Measurements from ENCODE around the gene XRCC1.
A peak's percentile ranks its signal among the peaks of the same experiment; 100 is the strongest.
"Not testable (repeated sequence)": the region's sequence is repeated elsewhere in the genome, so short reads cannot be mapped to it uniquely, and the experiment has no call there.

XRCC1 gene

DNA sequence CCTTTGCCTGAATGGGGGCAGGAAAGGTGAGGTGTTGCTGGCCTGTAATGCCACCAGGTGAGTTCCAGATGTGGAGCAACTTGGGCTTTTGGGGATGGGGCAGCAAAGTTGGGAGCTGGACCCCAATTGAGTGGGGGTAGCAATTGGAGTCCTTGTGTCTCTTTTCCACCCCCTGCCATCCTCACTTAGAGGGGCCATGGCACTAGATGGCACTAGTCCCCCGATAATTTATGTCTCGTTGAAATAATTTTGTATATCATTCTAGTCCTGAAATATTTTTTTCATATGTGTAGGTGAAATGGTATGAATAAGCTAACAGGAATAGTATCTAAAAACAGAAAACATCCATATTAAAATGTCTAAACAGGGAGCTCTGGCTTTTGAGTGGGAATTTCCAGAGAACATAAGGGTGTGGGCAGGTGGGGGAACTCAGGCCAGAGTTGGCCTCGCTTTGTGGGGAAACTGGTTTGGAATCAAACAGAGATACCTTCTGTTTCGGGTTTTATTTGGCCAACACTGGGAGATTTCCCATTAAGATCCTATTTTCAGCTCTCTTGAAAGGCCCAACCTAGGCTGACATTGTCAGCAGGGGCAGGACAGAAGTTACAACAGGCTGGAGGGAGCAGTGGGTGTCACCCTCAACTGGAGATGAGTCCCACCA, 24.4 kb upstream of the XRCC1 start:
- no peak for DNase-seq

DNA sequence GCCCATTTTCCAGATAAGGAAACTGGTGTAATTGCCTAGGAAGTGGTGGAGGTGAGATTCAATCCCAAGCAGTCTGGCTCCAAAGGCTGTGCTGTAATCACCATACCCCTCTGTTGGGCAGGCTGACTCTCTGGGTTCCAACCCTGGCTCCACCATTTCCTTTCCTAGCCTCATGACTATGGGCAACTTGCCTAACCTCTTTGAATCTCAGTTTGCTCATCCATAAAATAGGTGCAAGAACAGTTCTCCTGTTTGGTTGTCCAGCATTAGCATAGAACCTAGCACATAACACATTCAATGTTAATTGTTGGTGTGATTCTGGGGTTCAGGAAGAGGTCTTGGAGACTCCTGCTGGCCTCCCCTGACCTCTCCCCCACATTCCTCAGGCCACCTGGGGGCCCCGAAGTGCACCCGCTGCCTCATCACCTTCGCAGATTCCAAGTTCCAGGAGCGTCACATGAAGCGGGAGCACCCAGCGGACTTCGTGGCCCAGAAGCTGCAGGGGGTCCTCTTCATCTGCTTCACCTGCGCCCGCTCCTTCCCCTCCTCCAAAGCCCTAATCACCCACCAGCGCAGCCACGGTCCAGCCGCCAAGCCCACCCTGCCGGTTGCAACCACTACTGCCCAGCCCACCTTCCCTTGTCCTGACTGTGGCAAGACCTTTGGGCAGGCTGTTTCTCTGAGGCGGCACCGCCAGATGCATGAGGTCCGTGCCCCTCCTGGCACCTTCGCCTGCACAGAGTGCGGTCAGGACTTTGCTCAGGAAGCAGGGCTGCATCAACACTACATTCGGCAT, 23.3 kb upstream of the XRCC1 start:
- DNase-seq = no peak

DNA sequence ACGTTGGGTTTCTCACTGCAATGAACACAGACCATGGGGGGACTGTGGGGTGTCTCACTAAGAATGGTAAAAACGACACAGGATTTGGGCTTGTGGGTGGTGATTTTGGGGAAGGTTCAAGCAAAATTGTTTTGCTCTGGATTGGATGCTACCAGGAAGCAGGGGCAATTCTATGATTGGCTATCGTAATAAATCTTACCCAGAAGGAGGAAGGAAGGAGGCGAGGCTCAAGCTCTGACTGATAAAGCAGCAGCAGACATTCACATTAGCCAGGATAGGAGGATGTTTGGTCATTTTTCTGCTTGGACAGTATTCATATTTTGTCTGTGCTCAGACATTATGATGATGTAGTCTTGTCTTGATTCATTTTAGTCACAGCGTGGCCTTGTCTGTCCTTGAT, 22.5 kb upstream of the XRCC1 start:
- no peak for DNase-seq

DNA sequence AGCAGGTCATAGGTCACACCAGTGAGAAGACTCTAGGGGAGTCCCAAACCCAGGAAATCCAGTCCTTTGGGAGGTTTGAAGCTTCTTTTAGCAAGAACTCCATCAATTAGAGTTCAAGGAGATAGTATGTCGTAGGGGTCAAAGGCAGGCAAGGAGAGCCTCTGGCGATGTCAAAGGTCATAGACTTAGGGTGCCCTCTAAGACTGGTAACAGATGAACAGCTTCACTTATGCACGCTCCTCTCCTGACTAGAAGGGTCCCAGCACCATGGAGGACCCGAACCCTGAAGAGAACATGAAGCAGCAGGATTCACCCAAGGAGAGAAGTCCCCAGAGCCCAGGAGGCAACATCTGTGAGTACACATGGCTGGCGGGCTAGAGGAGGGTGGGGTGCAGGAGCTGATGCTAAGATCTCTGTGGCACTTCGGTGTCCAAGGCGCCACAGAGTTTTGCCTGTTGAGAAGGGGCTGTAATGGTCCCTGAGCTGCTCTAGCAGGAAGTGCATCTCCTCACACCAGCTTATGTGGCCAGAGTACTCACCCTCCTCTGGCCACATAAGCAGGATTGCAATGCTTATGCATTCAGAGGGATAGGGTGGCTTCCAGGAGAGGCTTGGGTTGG, 21.6 kb upstream of the XRCC1 start:
- no peak for DNase-seq

DNA sequence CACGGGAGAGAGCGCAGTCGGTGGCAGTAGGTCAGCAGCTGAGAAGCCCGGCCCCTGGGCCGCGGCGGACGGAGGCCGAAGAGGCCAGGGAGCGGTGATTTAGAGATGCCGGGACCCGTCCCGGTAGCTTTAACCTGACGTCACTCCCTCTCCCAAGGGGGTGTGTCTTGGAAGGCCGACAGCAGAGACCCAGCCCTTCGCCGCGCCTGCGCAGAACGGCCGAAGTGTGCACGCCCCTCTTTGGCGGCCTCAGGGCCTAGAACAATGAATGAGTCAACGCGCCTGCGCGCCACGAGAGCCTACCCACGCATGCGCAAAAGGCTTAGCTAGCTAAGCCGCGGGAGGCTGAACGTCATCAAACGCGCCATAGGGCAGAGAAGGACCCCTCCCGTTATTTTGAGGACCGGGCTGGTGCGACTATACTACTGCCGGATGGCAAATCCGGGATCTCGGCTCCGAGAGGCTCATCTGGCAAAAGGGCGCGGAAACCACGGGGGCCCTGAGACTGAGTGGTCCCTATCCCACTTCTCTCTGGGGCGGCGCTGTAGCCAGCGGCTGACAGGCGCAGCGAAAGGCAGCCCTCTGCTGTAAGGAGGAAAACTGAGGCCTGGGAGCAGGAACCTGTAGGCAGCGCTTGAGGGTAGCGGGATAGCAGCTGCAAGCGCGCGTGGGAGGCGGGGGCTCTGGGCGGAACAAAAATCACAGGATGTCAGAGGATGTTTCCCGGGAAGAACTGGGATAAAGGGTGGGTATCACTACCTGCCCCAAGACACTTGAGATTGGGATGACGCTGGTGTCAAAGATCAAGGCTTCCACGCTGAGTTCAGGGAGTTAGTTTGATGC, 20.9 kb upstream of the XRCC1 start, which contains the start of the genes IRGQ and ZNF576:
TSS of gene IRGQ (minus strand) at position 136 of the 843 bp plus-strand sequence. CDS start 796 bp downstream, outside the sequence.
TSS of gene ZNF576 (plus strand) at position 597 of the 843 bp plus-strand sequence. CDS start 514 bp downstream, outside the sequence.
- DNase-seq = peak; percentile 100

DNA sequence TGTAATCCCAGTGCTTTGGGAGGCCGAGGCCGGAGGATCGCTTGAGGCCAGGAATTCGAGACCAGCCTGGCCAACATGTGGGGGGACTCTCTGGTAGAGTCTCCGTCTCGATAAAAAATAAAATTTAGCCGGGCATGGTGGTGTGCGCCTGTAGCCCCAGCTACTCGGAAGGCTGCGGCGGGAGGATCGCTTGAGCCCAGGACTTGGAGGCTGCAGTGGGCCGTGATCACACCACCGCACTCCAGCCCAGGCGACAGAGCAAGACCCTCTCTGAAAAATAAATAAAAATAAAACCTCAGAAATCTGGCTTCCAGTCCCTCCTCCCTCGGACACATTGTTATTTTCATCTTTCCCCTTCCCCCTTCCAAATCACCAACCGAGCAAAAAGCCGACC, 20.3 kb upstream of the XRCC1 start:
- no peak for DNase-seq

DNA sequence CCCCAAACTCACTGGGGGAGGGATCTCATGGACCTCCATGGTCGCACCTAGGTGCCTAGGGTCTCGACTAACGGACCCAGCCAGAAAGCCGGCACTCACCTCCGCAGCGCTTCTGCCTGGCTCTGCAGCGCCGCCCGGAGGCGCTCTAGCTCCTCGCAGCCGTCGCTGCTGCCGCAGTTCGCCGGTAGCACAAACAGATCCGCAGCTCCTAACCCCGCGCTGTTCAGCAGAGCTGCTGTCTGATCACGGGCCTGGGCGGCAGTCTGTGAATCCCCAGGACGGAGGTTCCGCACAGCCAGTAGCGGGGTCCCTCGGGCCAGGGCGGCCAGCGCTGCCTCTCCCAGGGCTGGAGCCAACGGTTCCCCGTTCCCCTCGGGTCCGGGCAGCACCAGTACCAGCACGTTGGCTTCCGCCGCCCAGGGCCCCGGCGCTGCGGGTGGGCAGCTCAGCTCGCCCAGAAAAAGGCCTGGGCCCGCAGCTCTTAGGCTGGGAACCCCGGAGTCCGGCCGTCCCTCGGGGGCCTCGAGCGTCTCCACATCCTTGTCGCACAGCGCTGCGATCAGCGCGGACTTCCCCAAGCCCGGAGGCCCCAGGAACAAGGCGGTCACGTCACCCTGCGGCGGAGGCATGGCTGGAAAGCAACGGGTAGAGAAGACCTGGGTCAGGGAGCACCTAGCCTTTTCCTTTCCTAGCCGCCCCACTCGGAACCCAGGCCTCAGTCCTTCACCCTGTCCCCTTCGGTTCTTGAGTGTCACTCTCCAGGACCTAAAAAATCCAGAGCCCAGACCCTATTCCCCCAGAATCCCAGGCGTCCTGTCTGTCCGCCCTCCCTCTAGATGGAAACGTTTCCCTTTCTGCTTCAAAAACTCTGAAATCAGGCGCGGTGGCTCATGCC, 19.6 kb upstream of the XRCC1 start:
- DNase-seq = peak; percentile 78

DNA sequence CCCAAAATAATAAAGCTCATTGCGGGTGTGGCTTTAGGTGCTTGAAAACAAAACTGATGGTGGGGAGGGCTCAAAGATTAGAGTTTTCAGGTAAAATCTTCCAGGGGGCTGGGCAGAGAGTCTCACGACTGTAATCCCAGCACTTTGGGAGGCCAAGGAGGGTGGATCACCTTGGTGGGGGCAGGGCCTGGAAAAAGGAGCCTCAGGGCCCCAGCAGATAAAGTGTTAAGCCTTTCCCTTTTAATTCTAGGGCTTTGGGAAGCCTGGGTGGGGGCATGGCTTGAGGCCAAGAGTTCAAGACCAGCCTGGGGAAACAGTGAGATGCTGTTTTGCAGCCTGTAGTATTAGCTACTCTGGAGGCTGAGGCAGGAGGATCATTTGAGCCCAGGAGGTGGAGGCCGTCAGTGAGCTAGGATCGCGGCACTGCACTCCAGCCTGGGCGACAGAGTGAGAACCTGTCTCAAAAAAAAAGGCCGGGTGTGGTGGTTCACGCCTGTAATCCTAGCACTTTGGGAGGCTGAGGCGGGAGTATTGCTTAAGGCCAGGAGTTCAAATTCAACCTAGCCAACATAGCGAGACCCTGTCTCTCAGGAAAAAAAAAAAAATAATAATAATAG, 18.9 kb upstream of the XRCC1 start:
- DNase-seq = no peak

DNA sequence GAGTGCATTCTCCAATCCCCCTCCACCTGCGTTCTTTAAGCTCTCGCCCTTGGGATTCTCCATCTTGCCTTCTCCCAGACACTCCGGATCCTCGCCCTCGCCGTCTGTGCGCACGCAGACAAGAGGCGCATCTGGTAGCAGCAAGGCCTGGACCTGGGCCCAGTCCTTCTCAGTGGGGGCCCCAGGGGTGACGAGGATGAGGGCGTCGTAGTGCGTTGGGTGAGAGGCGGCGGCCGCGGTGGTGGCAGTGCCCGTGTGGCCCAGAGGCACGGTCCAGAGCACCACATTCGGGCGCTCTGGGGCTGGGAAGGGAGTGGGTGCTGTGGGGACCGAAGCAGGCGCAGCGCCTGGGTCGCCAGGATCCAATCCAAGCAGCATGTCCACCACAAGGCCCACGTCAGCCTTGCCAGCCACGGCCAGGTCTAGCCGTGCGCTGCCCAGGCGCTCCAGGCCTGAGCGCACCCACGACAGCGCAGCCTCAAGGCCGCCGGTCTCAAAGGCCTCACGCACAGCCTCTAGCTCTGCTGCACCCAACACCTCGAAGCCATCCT, 17.5 kb upstream of the XRCC1 start:
- DNase-seq = no peak

DNA sequence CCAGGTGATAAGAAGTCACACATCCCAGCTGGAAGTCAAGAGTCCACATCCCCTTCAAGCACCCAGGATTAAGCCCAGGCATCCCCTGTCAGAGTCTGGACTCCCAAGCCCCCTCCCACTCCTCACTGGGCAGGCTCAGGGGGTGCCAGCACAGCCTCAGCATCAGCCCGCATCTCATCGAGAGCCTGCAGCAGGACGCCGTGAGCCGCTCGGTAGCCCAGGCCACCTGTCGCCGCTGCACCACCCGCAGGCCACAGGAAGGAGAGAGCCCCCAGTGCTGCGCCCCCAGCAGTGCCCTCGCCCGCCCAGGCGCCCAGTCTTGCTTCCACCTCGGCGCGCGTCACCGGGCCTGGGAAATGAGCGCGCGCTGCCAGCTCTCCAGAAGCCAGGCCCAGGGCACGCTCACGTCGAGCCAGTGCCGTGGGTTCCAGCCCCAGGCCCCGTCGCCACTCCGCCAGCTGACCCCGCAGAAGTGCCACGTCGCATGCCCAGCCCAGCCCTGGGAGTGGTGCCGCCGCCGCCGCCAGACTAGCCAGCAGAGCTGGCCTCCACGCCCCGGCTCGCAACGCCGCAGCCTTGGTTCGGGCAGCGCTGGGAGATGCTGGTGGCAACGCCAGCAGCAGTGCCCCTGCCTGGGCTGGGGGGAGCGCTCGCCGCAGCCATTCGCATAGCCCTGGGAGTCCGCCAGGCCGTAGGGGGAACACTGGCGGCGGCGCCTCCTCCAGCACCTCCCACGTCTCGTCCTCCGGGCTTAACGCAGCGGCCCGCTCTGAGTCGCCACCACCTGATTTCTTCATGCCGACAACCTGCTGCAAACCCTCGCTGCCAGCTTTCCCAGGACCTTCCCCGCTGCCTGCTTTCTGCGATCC, 16.8 kb upstream of the XRCC1 start:
- DNase-seq = no peak

DNA sequence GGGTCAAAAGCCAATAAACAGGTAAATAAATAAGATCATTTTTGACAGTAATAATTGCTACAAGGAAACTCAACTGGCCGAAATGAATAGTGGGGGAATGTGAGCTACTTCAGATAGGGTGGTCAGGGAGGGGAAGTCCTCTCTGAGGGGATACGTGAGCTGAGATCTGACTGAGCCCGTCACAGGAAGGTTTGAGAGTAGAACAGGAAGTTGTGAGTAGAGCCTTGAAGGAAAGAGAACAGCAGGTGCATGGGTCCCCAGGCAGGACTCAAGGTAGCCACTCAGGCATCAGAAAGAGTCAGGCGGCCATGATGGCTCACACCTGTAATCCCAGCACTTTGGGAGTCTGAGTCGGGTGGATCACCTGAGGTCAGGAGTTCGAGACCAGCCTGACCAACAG, 14.4 kb upstream of the XRCC1 start:
- DNase-seq = no peak

DNA sequence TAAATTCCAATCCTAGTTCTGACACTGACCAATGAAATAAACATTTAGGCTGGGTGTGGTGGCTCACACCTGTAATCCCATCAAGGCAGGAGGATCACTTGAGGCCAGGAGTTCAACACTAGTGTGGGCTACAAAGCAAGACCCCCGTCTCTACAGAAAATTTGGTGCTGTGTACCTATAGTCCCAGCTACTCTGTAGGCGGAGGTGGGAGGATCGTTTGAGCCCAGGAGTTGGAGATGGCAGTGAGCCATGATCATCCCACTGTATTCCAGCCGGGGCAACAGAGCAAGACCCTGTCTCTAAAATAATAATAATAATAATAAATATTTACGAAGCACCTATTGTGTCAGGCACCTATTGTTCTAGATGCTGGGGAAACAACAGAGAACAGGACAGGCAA, 13.9 kb upstream of the XRCC1 start:
- no peak for DNase-seq

DNA sequence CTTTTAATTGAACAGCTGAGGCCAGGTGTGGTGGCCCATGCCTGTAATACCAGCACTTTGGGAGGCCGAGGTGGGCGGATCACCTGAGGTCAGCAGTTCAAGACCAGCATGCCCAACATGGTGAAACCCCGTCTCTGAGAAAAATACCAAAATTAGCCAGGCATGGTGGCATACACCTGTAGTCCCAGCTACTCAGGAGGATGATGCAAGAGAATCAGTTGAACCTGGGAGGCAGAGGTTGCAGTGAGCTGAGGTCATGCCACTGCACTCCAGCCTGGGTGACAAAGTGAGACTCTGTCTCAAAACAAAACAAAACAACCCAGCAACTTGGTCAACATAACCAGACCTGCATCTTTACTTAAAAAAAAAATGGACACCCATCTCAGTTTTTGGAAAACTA, 11.7 kb upstream of the XRCC1 start:
- not testable (repeated sequence) for DNase-seq

DNA sequence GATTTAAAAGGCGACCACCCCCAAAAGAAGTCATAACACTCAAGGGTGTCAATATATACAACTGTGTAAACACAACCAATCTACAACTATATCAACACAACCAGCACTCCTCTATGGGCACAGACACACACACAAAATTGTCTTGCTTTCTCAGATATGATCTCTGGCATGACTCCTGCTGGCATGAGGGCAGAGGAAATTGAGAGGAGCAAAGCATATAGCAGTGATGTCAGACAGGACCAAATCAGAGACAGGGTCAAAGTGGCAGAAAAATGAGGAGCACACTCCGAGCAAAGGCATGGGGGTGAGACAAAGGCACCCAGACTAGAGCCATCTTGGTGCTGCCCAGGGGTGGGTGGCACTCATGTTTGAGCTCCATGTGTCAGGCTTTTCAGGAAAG, 11.0 kb upstream of the XRCC1 start:
- DNase-seq = no peak

DNA sequence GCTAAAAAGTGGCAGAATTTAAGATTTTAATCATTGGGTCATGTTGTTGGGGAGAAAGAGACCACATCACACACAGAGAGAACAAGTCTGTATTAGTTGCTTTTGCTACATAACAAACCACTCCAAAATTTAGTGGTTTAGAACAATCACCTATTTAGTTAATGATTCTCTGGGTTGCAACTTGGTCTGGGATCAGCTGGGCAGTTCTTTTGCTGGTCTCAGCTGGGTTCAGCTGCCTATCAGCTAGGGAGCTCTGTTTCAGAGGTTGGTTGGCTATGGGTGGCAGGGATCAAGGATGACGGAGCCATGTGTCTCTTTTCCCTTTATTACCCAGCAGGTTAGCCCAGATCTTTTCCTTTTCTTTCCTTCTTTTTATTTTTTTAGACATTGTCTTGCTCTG, 9.2 kb upstream of the XRCC1 start:
- DNase-seq = no peak

DNA sequence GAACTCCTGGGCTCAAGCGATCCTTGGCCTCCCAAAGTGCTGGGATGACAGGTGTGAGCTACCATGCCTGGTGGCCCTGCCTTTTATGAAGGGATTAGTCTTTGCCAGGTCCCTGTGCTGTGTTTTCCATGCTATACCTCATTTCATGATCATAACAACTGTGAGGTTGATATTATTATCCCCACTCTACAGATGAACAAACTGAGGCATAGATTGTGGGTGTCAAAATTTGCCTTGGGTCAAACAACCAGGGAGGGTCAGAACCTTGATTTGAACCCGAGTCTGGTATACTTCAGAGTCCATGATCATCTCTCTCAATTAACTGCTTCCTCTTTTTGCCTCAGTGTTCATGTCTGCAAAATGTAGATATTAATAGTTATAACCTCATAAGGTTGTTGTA, 7.2 kb upstream of the XRCC1 start:
- DNase-seq = no peak

DNA sequence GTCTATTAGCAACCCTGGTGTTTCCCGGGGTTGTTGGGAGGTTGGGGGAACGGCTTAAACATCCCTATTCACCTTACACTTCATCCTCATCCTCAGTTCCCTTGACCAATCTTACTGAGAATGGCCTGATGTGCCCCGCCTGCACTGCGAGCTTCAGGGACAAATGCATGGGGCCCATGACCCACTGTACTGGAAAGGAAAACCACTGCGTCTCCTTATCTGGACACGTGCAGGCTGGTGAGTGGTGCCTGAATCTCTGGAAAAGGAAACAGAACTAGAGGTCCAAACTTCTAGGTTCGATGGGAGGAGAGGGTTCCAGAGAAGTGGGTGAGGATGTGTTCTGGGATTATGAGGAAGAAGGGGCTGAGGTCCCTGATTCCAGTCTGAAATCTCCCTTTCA, 6.1 kb upstream of the XRCC1 start:
- no peak for DNase-seq

DNA sequence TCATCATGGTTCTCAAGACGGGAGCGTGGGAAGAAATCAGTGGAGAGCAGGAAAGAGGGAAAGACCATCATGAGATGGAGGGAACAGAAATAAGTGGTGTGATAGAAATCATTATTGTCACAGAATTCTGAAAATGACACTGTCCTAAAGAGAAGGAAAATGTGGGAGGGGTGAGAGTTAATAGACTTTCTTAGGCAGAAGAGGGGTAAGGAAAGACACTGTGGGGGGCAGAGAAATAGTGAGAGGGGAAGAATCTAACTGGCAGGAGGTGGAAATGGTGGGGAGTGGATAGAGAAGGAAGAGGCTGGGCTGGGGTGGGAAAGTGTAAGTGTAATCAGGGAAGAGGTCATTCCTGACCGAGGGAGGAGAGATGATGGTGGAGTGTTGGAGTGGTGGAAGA, 3.5 kb upstream of the XRCC1 start:
- no peak for DNase-seq

DNA sequence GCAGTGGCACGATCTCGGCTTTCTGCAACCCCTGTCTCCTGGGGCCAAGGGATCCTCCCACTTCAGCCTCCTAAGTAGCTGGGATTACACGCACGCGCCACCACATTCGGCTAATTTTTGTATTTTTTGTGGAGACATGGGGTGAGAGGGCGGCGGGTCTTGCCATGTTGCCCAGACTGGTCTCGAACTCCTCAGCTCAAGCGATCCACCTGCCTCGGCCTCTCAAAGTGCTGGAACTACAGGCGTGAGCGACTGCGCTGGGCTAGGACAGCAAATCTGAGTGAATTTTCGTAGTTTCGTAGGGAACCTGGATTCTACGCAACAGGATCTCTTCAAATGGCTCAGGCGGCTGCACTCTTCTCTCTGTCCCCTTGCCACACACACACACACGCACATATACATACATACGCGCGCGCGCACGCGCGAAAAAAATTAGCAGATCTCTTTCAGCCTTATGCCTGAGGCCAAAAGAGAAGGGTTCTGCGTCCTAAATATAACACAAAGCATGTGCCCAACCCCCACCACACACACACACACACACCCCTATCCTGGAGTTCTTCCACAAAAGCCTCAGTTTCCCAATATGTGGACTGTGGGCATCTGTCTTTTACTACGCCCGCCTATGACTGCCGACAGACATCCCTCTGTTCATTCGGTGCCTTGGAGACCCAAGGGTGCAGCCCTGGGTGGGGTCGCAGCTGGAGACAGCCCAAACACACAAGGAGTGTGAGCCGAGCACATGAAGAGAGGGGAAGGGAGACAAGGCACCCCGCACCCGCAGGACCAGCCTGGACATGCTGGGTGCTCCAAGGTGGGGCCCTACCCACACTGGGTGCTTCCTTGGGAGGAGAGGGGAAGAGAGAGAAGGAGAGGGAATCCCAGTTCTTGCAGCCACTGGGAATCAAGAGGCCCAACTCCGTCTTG, 890 bp upstream of the XRCC1 start:
- no peak for DNase-seq

Measured in activated T-cell treated with anti-CD3 and anti-CD28 coated beads, Interleukin-2, amount 50 U/mL, for 1 hour (primary cell).